ENCODE results near the gene PAX6. TPM values are rescaled to one million over a fixed set of nuclear protein-coding genes. Genes with fewer than 3 reads are reported as not detected.

Gene PAX6
- total RNA-seq, 1 experiment from 2014 or later, result 14.6 TPM

DNA sequence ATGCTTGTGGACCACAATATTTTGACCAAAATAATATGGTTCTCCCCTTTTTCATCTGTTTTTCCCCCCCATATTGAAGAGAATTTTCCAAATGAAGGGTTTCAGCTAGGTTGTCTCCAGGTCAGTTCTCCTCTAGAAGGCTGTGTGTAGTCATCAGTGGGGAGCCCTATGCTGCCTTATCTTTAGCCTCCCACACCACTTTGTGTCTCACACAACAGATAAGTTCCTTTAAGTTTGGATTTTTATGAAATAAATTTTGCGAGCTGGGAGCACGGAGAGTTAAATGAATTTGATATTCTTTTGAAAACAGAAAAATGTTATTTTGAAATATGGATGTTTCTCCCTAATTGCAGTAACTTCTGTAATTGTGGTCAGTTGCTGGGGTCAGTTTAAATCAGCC, 28.9 kb downstream of the PAX6 start:
- no peak for DNase-seq
- POLR2A ChIA-PET (ENCODE audit: unreplicated experiment), result no interaction called here
- Histone ChIP-seq H3F3A (ENCODE audit: low read length, unreplicated experiment) (no peaks in the 10 kb centered on the region), H4K20me1 (ENCODE audit: low read length) (no peaks in the 10 kb centered on the region), H3K9ac (ENCODE audit: low read length) (no peak overlapping the region), H3K79me2 (ENCODE audit: low read length) (no peaks in the 10 kb centered on the region), H3K9me3 (ENCODE audit: low read length) (no peaks in the 10 kb centered on the region), H3K4me1 (ENCODE audit: insufficient read depth, low read length) (peaks cover 15% of the 10 kb centered on the region), H3K27ac (ENCODE audit: low read length) (no peak overlapping the region), H3K27me3 (ENCODE audit: low read length) (no peaks in the 10 kb centered on the region), H2AFZ (ENCODE audit: low read length) (no peak overlapping the region), H3K4me2 (ENCODE audit: low read length) (no peak overlapping the region), H3K36me3 (ENCODE audit: low read depth, low read length) (no peaks in the 10 kb centered on the region), H3K9me2 (replicated peaks; ENCODE audit: low read length) (no peaks in the 10 kb centered on the region), H3K4me3 (ENCODE audit: low read length) (no peak overlapping the region)
- intact Hi-C loops (cut with micrococcal nuclease), result no loop called here
- BruUV-seq (replicated peaks), result no TSS peak
- TF ChIP-seq EZH2phosphoT487 (IDR thresholded peaks at IDR 0.05; ENCODE audit: borderline replicate concordance, low read length) (no peak), EZH2 (IDR thresholded peaks at IDR 0.05; ENCODE audit: low read length, unreplicated experiment) (no peak)
- TF ChIP-seq, protein P1, sequence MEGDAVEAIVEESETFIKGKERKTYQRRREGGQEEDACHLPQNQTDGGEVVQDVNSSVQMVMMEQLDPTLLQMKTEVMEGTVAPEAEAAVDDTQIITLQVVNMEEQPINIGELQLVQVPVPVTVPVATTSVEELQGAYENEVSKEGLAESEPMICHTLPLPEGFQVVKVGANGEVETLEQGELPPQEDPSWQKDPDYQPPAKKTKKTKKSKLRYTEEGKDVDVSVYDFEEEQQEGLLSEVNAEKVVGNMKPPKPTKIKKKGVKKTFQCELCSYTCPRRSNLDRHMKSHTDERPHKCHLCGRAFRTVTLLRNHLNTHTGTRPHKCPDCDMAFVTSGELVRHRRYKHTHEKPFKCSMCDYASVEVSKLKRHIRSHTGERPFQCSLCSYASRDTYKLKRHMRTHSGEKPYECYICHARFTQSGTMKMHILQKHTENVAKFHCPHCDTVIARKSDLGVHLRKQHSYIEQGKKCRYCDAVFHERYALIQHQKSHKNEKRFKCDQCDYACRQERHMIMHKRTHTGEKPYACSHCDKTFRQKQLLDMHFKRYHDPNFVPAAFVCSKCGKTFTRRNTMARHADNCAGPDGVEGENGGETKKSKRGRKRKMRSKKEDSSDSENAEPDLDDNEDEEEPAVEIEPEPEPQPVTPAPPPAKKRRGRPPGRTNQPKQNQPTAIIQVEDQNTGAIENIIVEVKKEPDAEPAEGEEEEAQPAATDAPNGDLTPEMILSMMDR (conservative IDR thresholded peaks at IDR 0.05; ENCODE audit: low read depth, low read length), result no peak
- CTCF ChIA-PET, result no interaction called here
- no peak for ATAC-seq

DNA sequence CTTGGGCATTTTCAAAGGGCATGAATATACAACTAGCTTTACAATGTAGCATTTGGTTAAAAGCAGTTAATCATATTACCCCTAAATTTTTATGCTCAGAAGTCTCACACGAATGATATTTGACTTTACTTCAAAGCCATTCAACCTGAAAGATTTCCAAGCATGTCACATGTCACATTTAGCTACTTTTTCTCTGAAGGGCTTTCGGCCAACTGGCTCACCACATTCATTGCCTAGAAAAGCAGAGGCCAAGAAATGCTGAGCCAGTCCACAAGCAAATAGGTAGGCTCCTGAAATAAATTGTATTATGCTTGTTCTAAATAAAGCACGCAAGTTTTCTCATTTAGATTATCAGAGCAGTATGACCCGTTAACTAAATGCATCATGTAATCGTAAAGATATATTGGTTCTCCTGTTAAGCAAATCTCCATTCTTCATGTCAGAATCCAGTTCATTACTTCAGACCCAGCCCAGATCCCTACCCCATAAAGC, 30.6 kb downstream of the PAX6 start:
- CTCF ChIA-PET, result no interaction called here
- ATAC-seq, result no peak

DNA sequence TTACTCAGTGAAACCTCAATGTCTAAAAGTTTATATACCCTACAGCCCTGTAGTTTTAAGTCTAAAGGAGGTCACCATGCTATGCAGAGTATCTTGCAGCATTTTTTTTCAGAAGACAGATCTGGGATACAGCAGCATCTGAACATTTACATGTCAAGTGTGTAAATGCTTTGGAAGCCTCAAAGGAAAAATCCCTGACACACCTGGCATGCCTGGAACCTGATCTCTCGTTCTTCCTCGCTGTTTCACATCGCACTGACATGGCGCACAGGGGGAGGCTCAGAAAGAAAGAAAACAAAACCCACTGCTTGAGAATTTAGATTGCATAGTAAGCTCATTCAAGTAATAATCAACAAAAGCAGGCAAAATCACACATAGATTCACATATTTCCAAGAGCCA, 31.0 kb downstream of the PAX6 start:
- Histone ChIP-seq H3K79me2 (ENCODE audit: low read length) (no peaks in the 10 kb centered on the region), H3K9ac (ENCODE audit: low read length) (no peak overlapping the region), H3F3A (ENCODE audit: low read length, unreplicated experiment) (no peaks in the 10 kb centered on the region), H3K27me3 (ENCODE audit: low read length) (no peaks in the 10 kb centered on the region), H3K27ac (ENCODE audit: low read length) (no peak overlapping the region), H3K4me2 (ENCODE audit: low read length) (no peak overlapping the region), H3K4me3 (ENCODE audit: low read length) (no peak overlapping the region), H3K9me2 (replicated peaks; ENCODE audit: low read length) (no peaks in the 10 kb centered on the region), H2AFZ (ENCODE audit: low read length) (no peak overlapping the region), H4K20me1 (ENCODE audit: low read length) (no peaks in the 10 kb centered on the region), H3K4me1 (ENCODE audit: insufficient read depth, low read length) (peaks cover 15% of the 10 kb centered on the region), H3K36me3 (ENCODE audit: low read depth, low read length) (no peaks in the 10 kb centered on the region), H3K9me3 (ENCODE audit: low read length) (no peaks in the 10 kb centered on the region)
- POLR2A ChIA-PET (ENCODE audit: unreplicated experiment), result no interaction called here
- TF ChIP-seq EZH2phosphoT487 (IDR thresholded peaks at IDR 0.05; ENCODE audit: borderline replicate concordance, low read length) (no peak), EZH2 (IDR thresholded peaks at IDR 0.05; ENCODE audit: low read length, unreplicated experiment) (no peak)
- TF ChIP-seq, protein P1 (conservative IDR thresholded peaks at IDR 0.05; ENCODE audit: low read depth, low read length), result no peak
- BruUV-seq (replicated peaks), result no TSS peak
- intact Hi-C loops (cut with micrococcal nuclease), result no loop called here
- CTCF ChIA-PET, result no interaction called here
- ATAC-seq, result no peak
- no peak for DNase-seq

More for the DNA sequence above, 30.6 kb downstream of the PAX6 start:
- H4K20me1 ChIP-seq (ENCODE audit: low read length), result no peaks in the 10 kb centered on the region
- H3K4me2 ChIP-seq (ENCODE audit: low read length), result no peak overlapping the region
- DNase-seq, result no peak
- POLR2A ChIA-PET (ENCODE audit: unreplicated experiment), result no interaction called here
- H3K79me2 ChIP-seq (ENCODE audit: low read length), result no peaks in the 10 kb centered on the region
- no peaks in the 10 kb centered on the region for H3K27me3 ChIP-seq (ENCODE audit: low read length)
- H3K9me3 ChIP-seq (ENCODE audit: low read length), result no peaks in the 10 kb centered on the region
- BruUV-seq (replicated peaks), result no TSS peak
- H3K36me3 ChIP-seq (ENCODE audit: low read depth, low read length), result no peaks in the 10 kb centered on the region
- TF ChIP-seq, protein P1 (conservative IDR thresholded peaks at IDR 0.05; ENCODE audit: low read depth, low read length), result no peak
- TF ChIP-seq EZH2phosphoT487 (IDR thresholded peaks at IDR 0.05; ENCODE audit: borderline replicate concordance, low read length), result no peak
- TF ChIP-seq EZH2 (IDR thresholded peaks at IDR 0.05; ENCODE audit: low read length, unreplicated experiment), result no peak
- no peak overlapping the region for H3K27ac ChIP-seq (ENCODE audit: low read length)
- intact Hi-C loops (cut with micrococcal nuclease), result no loop called here
- H3K4me1 ChIP-seq (ENCODE audit: insufficient read depth, low read length), result peaks cover 15% of the 10 kb centered on the region
- no peak overlapping the region for H2AFZ ChIP-seq (ENCODE audit: low read length)
- H3K9me2 ChIP-seq (replicated peaks; ENCODE audit: low read length), result no peaks in the 10 kb centered on the region
- H3K4me3 ChIP-seq (ENCODE audit: low read length), result no peak overlapping the region
- no peak overlapping the region for H3K9ac ChIP-seq (ENCODE audit: low read length)
- no peaks in the 10 kb centered on the region for H3F3A ChIP-seq (ENCODE audit: low read length, unreplicated experiment)
